EL (cell line): Measurements from ENCODE around the gene FANCE.
"Not testable (repeated sequence)": the region's sequence is repeated elsewhere in the genome, so short reads cannot be mapped to it uniquely, and the experiment has no call there.

Experiments
- DNase-seq: peaks from one replicate; pipeline ENCODE4 v3.0.0-alpha.2; 2016

FANCE gene

DNA sequence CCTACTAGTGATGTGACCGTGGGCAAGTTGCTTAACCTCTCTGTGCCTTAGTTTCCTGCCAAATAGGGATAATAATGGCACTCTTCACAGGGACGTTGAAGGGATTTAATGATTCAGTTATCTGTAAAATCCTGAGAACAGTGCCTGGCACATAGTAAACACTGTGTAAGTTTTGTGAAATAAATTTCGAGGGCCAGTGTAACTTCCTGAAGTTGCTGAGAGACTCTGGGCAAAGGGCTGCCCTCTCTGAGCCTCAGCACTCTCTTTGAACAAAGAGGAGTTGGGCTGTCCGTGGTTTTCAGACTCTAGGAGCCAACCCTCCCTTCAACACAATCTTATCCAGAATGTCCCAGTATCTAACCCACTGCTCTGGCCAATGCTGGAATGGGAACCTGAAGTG, 47.2 kb downstream of the FANCE start:
- DNase-seq: no peak

- DNase-seq: peak; percentile 78
These were observed 48.6 kb downstream of the FANCE start for GRCh38 chr6:35500782-35501181.

DNA sequence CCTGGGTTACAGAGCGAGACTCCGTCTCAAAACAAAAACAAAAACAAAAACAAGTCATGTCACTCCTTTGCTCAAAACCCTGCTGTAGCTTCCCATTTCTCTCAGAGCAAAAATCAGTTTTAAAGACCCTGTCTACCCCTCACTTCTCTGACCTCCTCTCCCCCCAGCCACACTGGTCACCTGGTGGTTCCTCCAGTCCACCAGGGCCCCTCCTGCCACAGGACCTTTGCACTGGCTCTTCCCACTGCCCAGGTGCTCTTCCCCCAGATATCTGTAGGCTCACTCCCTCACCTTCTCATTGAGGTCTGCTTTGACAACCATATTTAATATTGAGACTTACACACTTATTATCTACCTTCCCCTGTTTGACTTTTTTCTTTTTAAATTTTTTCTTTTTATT, 49.6 kb downstream of the FANCE start:
- no peak for DNase-seq

DNA sequence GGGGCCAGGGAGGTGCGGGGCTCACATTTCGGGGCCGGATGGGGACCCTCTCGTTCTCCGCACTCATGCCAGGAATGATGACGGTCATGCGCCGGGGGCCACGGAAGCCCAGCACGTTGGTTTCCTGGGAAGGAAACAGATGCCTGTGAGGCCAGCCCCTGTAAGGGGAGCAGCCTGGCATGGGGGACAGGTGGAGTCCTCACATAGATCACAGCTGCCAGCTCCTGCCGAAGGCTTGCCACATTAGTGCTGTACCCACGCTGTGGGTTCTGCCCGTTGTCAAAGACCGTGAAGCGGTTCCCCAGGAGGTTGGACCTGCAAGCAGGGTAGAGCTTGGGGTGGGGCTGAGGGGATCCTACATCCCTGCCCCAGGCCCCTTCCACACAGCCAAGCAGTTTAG, 51.4 kb downstream of the FANCE start:
- no peak for DNase-seq

DNA sequence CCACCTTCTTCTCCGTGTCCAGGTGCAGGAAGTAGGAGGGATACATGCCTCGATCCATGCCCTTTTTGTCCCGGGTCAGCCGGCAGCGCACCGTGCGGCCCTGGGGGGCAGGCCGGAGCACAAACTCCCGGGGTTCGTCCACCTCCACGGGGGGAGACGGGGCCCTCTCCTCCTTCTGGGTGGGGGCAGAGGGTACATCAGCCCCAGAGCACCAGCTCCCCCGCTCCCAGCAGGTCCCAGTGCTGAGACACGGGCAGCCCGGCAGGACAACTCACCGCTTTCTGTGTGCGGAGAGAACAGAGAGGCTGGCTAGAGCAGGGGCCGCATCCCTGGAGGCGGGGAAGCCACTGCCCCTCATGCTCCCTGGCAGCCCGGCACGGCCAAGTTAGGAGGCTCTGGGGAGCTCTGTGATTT, 53.9 kb downstream of the FANCE start:
- DNase-seq: no peak

- no peak for DNase-seq
These were observed 54.4 kb downstream of the FANCE start for GRCh38 chr6:35506536-35506935.

- DNase-seq: no peak
These were observed 55.1 kb downstream of the FANCE start for GRCh38 chr6:35507221-35507620.

DNA sequence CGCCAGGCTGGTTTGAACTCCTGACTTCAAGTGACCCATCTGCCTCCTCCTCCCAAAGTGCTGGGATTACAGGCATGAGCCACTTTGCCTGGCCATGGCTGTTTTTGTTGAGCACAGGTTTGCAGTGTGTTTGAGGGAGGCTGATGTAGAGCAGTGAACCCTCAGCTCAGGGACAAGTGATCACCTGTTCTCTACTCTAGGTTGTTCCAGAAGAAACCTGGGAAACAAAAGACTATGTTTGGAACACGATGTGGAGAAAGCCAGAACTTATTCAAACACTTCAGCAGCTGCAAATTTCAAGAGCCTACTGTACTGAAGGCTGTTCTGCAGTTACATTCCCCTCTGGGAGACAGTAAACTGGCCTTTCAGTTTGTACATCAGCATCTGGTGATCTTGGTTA, 55.9 kb downstream of the FANCE start:
- DNase-seq: no peak

- DNase-seq: no peak
These were observed 56.4 kb downstream of the FANCE start for GRCh38 chr6:35508542-35508941.

GRCh38 chr6:35510916-35511561, 58.9 kb downstream of the FANCE start:
- no peak for DNase-seq

DNA sequence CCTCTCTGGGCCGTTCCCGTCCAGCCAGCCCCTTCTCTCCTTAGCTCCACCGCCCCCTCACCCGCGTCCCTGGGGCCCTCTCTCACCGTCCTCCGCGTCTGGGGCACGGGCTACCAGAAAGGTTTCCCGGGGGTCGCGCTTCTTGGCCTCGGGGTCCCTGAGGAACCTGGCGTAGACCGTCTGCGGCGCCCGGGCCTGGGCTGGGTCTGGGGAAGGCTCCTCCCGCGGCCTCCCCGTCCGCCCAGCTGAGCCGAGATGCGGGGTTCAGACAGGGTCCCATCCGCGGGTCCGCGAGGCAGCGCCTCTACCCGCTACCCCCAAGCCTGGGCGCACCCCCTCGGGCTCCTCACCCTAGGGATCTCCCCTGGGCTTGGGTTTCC, 59.4 kb downstream of the FANCE start:
- no peak for DNase-seq

GRCh38 chr6:35512006-35512405, 59.9 kb downstream of the FANCE start:
- no peak for DNase-seq

DNA sequence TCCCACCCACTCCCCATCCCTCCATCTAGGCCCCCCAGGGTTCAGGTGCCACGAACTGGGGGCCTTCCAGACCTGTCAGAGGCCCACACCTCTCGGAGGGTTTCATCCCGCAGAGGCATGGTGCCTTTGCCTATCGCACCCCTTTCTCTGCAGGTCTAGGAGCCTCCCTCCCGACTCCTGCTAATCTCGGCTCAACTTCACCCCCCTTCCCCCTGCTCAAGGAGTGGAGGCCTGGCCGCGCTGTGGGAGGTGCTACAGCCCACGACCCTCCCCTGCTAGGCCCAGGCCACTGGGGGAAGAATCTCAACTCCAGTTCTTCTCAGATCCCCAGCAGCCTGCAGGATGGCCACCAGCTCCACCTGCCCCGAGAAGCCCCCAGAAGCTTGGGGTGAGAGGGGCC, 60.6 kb downstream of the FANCE start, which contains the start of gene TULP1:
TSS of gene TULP1 (minus strand) at position 157 of the 400 bp plus-strand sequence. CDS start at position 119, 38 bp downstream.
- DNase-seq: no peak

GRCh38 chr6:35514587-35514986, 62.4 kb downstream of the FANCE start:
- no peak for DNase-seq

GRCh38 chr6:35515939-35516338, 63.8 kb downstream of the FANCE start:
- not testable (repeated sequence) for DNase-seq
